ENCODE measurements around the gene TLCD1. TPM values are rescaled to one million over a fixed set of nuclear protein-coding genes. Genes with fewer than 3 reads are reported as not detected.

TLCD1 gene
- total and polyA plus RNA-seq, 9 donors = 2.3 to 5.6 (median 4.1) TPM

- Histone ChIP-seq H3K4me1 (ENCODE audit: control insufficient read depth, insufficient read depth, low read length) (peaks cover 57% of the 10 kb centered on the region), H3K4me3 (ENCODE audit: low read length) (peak overlapping the region; percentile 15), H3K27me3 (ENCODE audit: control insufficient read depth, insufficient read depth, low read length) (no peaks in the 10 kb centered on the region), H3K36me3 (ENCODE audit: control insufficient read depth, insufficient read depth, low read length) (peaks cover 55% of the 10 kb centered on the region), H3K9me3 (replicated peaks; ENCODE audit: control insufficient read depth, low read depth, low read length) (no peaks in the 10 kb centered on the region), H3K27ac (ENCODE audit: low read length) (peak overlapping the region; percentile 98)
- WGBS (ENCODE audit: insufficient coverage) = 68% methylated on average over 5 of the region's 7 CpGs
- no peak for DNase-seq
These were observed 21.1 kb upstream of the TLCD1 start for GRCh38 chr17:28747051-28747691.

GRCh38 chr17:28746611-28747050, 20.6 kb upstream of the TLCD1 start:
- H3K36me3 ChIP-seq (ENCODE audit: control insufficient read depth, insufficient read depth, low read length) = peaks cover 51% of the 10 kb centered on the region
- H3K27ac ChIP-seq (ENCODE audit: low read length) = peak overlapping the region; percentile 98
- WGBS (ENCODE audit: insufficient coverage) = 60% methylated on average over 1 of the region's 5 CpGs
- no peaks in the 10 kb centered on the region for H3K27me3 ChIP-seq (ENCODE audit: control insufficient read depth, insufficient read depth, low read length)
- H3K9me3 ChIP-seq (replicated peaks; ENCODE audit: control insufficient read depth, low read depth, low read length) = no peaks in the 10 kb centered on the region
- peaks cover 60% of the 10 kb centered on the region for H3K4me1 ChIP-seq (ENCODE audit: control insufficient read depth, insufficient read depth, low read length)
- peak overlapping the region; percentile 15 for H3K4me3 ChIP-seq (ENCODE audit: low read length)
- DNase-seq = peak; percentile 87

- 83% methylated on average over 1 of the region's 4 CpGs for WGBS (ENCODE audit: insufficient coverage)
- Histone ChIP-seq H3K4me1 (ENCODE audit: control insufficient read depth, insufficient read depth, low read length) (peaks cover 60% of the 10 kb centered on the region), H3K27ac (ENCODE audit: low read length) (peak overlapping the region; percentile 98)
These were observed 19.9 kb upstream of the TLCD1 start for GRCh38 chr17:28745786-28746411.

GRCh38 chr17:28744972-28745785, 19.1 kb upstream of the TLCD1 start:
- peak overlapping the region; percentile 56 for H3K4me3 ChIP-seq (ENCODE audit: low read length)
- DNase-seq = peak; percentile 84
- WGBS (ENCODE audit: insufficient coverage) = 0% methylated on average over 27 of the region's 31 CpGs
- H3K4me1 ChIP-seq (ENCODE audit: control insufficient read depth, insufficient read depth, low read length) = peaks cover 57% of the 10 kb centered on the region
- no peaks in the 10 kb centered on the region for H3K27me3 ChIP-seq (ENCODE audit: control insufficient read depth, insufficient read depth, low read length)
- H3K9me3 ChIP-seq (replicated peaks; ENCODE audit: control insufficient read depth, low read depth, low read length) = no peaks in the 10 kb centered on the region
- H3K36me3 ChIP-seq (ENCODE audit: control insufficient read depth, insufficient read depth, low read length) = peaks cover 41% of the 10 kb centered on the region
- H3K27ac ChIP-seq (ENCODE audit: low read length) = peak overlapping the region; percentile 98

More at GRCh38 chr17:28745786-28746411, 19.9 kb upstream of the TLCD1 start:
- H3K36me3 ChIP-seq (ENCODE audit: control insufficient read depth, insufficient read depth, low read length) = peaks cover 47% of the 10 kb centered on the region
- peak overlapping the region; percentile 56 for H3K4me3 ChIP-seq (ENCODE audit: low read length)
- no peak for DNase-seq
- H3K27me3 ChIP-seq (ENCODE audit: control insufficient read depth, insufficient read depth, low read length) = no peaks in the 10 kb centered on the region
- H3K9me3 ChIP-seq (replicated peaks; ENCODE audit: control insufficient read depth, low read depth, low read length) = no peaks in the 10 kb centered on the region

- WGBS (ENCODE audit: insufficient coverage) = under 1% methylated on average over 56 of the region's 61 CpGs
- H3K27me3 ChIP-seq (ENCODE audit: control insufficient read depth, insufficient read depth, low read length) = no peaks in the 10 kb centered on the region
- peak overlapping the region; percentile 56 for H3K4me3 ChIP-seq (ENCODE audit: low read length)
- peaks cover 52% of the 10 kb centered on the region for H3K4me1 ChIP-seq (ENCODE audit: control insufficient read depth, insufficient read depth, low read length)
- peak; percentile 72 for DNase-seq
- peak overlapping the region; percentile 98 for H3K27ac ChIP-seq (ENCODE audit: low read length)
- peaks cover 35% of the 10 kb centered on the region for H3K36me3 ChIP-seq (ENCODE audit: control insufficient read depth, insufficient read depth, low read length)
- no peaks in the 10 kb centered on the region for H3K9me3 ChIP-seq (replicated peaks; ENCODE audit: control insufficient read depth, low read depth, low read length)
These were observed 18.3 kb upstream of the TLCD1 start for GRCh38 chr17:28744104-28744971.

GRCh38 chr17:28743243-28744103, 17.4 kb upstream of the TLCD1 start, which contains the start of gene TRAF4:
Gene TRAF4, plus strand, starts transcription at chr17:28744011. Its CDS starts 102 bp downstream, at chr17:28744113.
- under 1% methylated on average over 65 of the region's 70 CpGs for WGBS (ENCODE audit: insufficient coverage)
- Histone ChIP-seq H3K36me3 (ENCODE audit: control insufficient read depth, insufficient read depth, low read length) (peaks cover 26% of the 10 kb centered on the region), H3K4me3 (ENCODE audit: low read length) (peak within 1 kb of the TSS; percentile 72), H3K27ac (ENCODE audit: low read length) (peak within 1 kb of the TSS; percentile 98), H3K9me3 (replicated peaks; ENCODE audit: control insufficient read depth, low read depth, low read length) (no peaks in the 10 kb centered on the region), H3K27me3 (ENCODE audit: control insufficient read depth, insufficient read depth, low read length) (no peaks in the 10 kb centered on the region), H3K4me1 (ENCODE audit: control insufficient read depth, insufficient read depth, low read length) (peaks cover 48% of the 10 kb centered on the region)
- peak; percentile 93 for DNase-seq

- H3K27ac ChIP-seq (ENCODE audit: low read length) = no peak overlapping the region
- H3K36me3 ChIP-seq (ENCODE audit: control insufficient read depth, insufficient read depth, low read length) = peaks cover 16% of the 10 kb centered on the region
- H3K4me3 ChIP-seq (ENCODE audit: low read length) = no peak overlapping the region
- H3K27me3 ChIP-seq (ENCODE audit: control insufficient read depth, insufficient read depth, low read length) = no peaks in the 10 kb centered on the region
- H3K4me1 ChIP-seq (ENCODE audit: control insufficient read depth, insufficient read depth, low read length) = peaks cover 31% of the 10 kb centered on the region
- no peaks in the 10 kb centered on the region for H3K9me3 ChIP-seq (replicated peaks; ENCODE audit: control insufficient read depth, low read depth, low read length)
- peak; percentile 54 for DNase-seq
- WGBS (ENCODE audit: insufficient coverage) = 62% methylated on average over 13 of the region's 19 CpGs
These were observed 15.6 kb upstream of the TLCD1 start for GRCh38 chr17:28741358-28742349.
